GM23338 (cell line): ENCODE data around the gene COX8A.

ENCODE experiments used
- CREB1 ChIP-seq: fragments of 250-450 bp; sonication (Bioruptor Pico); IDR thresholded peaks from 2 replicates; pipeline ENCODE4 v1.5.0; 2020; ENCODE audit warnings: low read depth, mild to moderate bottlenecking, moderate library complexity
- EZH2 ChIP-seq: fragments of 200-600 bp; sonication (generic); IDR thresholded peaks from one replicate; pipeline ENCODE4 v1.8.0; 2017; ENCODE audit warnings: antibody characterized with exemption, mild to moderate bottlenecking, low read depth; ENCODE audit not compliant: unreplicated experiment
- EZH2phosphoT487 ChIP-seq: fragments of 200-600 bp; sonication (generic); IDR thresholded peaks from one replicate; pipeline ENCODE4 v1.8.1; 2018; ENCODE audit warnings: antibody characterized with exemption; ENCODE audit not compliant: unreplicated experiment
- JUNB ChIP-seq: IDR thresholded peaks from one replicate; pipeline ENCODE4 v1.6.1; 2016; ENCODE audit warnings: antibody characterized with exemption; ENCODE audit not compliant: unreplicated experiment
- NANOG ChIP-seq: IDR thresholded peaks from 2 replicates; pipeline ENCODE4 v1.6.1; 2016; ENCODE audit warnings: antibody characterized with exemption, borderline replicate concordance
- POLR2AphosphoS5 ChIP-seq: IDR thresholded peaks from 2 replicates; pipeline ENCODE4 v1.6.1; 2016; ENCODE audit warnings: antibody characterized with exemption, low read depth
- ZNF331 ChIP-seq: fragments of 250-450 bp; sonication (Bioruptor Pico); IDR thresholded peaks from 2 replicates; pipeline ENCODE4 v1.5.0; 2020; ENCODE audit warnings: low read depth, mild to moderate bottlenecking, moderate library complexity
- TF ChIP-seq, protein P1 (sequence below), 2 experiments: fragments of 200-600 bp in 1 of 2; sonication (generic) in 1 of 2; conservative IDR thresholded peaks; 2 replicates each; pipeline versions ENCODE4 v1.5.1 to v1.6.1; 2016 to 2017; ENCODE audit warnings: antibody characterized with exemption in 2 of 2, low read depth in 2 of 2, mild to moderate bottlenecking in 2 of 2, moderate library complexity in 1 of 2
- TF ChIP-seq, protein P2 (sequence below): IDR thresholded peaks from one replicate; pipeline ENCODE4 v1.6.1; 2018; ENCODE audit warnings: antibody characterized with exemption; ENCODE audit not compliant: unreplicated experiment

DNA sequence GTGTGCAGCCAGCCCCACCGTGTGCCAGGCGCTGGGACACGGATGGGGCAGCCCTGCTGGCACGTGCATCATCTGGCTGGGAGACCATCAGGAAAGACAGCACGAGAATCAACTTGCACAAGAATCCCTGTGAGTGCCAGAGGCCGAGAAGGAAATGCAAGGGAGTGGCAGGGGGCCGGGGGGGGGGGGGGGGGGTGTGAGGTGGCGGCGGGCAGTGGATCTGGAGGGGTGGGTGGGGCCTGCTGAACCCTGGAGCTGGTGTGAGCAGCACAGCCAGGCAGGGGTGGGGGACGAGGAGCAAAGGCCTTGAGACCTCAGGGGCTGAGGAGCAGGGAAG lies 47.3 kb downstream of the COX8A start:
- TF ChIP-seq EZH2 (no peak), POLR2AphosphoS5 (no peak), EZH2phosphoT487 (no peak), JUNB (no peak), CREB1 (CRISPR knock-in tag) (no peak), ZNF331 (no peak), NANOG (no peak)
- TF ChIP-seq, protein P1, sequence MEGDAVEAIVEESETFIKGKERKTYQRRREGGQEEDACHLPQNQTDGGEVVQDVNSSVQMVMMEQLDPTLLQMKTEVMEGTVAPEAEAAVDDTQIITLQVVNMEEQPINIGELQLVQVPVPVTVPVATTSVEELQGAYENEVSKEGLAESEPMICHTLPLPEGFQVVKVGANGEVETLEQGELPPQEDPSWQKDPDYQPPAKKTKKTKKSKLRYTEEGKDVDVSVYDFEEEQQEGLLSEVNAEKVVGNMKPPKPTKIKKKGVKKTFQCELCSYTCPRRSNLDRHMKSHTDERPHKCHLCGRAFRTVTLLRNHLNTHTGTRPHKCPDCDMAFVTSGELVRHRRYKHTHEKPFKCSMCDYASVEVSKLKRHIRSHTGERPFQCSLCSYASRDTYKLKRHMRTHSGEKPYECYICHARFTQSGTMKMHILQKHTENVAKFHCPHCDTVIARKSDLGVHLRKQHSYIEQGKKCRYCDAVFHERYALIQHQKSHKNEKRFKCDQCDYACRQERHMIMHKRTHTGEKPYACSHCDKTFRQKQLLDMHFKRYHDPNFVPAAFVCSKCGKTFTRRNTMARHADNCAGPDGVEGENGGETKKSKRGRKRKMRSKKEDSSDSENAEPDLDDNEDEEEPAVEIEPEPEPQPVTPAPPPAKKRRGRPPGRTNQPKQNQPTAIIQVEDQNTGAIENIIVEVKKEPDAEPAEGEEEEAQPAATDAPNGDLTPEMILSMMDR (conservative IDR thresholded peaks at IDR 0.05; ENCODE audit: low read depth in 2 of 2) = no peak
- TF ChIP-seq, protein P2, sequence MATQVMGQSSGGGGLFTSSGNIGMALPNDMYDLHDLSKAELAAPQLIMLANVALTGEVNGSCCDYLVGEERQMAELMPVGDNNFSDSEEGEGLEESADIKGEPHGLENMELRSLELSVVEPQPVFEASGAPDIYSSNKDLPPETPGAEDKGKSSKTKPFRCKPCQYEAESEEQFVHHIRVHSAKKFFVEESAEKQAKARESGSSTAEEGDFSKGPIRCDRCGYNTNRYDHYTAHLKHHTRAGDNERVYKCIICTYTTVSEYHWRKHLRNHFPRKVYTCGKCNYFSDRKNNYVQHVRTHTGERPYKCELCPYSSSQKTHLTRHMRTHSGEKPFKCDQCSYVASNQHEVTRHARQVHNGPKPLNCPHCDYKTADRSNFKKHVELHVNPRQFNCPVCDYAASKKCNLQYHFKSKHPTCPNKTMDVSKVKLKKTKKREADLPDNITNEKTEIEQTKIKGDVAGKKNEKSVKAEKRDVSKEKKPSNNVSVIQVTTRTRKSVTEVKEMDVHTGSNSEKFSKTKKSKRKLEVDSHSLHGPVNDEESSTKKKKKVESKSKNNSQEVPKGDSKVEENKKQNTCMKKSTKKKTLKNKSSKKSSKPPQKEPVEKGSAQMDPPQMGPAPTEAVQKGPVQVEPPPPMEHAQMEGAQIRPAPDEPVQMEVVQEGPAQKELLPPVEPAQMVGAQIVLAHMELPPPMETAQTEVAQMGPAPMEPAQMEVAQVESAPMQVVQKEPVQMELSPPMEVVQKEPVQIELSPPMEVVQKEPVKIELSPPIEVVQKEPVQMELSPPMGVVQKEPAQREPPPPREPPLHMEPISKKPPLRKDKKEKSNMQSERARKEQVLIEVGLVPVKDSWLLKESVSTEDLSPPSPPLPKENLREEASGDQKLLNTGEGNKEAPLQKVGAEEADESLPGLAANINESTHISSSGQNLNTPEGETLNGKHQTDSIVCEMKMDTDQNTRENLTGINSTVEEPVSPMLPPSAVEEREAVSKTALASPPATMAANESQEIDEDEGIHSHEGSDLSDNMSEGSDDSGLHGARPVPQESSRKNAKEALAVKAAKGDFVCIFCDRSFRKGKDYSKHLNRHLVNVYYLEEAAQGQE = no peak
